ENCODE measurements around the gene ABCC5. TPM values are rescaled to one million over a fixed set of nuclear protein-coding genes. Genes with fewer than 3 reads are reported as not detected.

The ABCC5 gene
- total RNA-seq, 1 donor from 2014 or later: 34.6 TPM

- intact Hi-C loops (cut with DNase I): no loop called here
Measured at GRCh38 chr3:183941216-183941615, 76.5 kb downstream of the ABCC5 start.

GRCh38 chr3:183937601-183938286, 79.9 kb downstream of the ABCC5 start:
- intact Hi-C loops (cut with DNase I): no loop called here
- DNase-seq (ENCODE audit: low spot score): no peak

More at GRCh38 chr3:183941216-183941615, 76.5 kb downstream of the ABCC5 start:
- DNase-seq (ENCODE audit: low spot score): no peak

GRCh38 chr3:183933160-183933559, 84.5 kb downstream of the ABCC5 start:
- DNase-seq (ENCODE audit: low spot score): no peak

GRCh38 chr3:183931881-183932280, 85.8 kb downstream of the ABCC5 start:
- DNase-seq (ENCODE audit: low spot score): no peak
- intact Hi-C loops (cut with DNase I): loop anchor here (5.0 kb wide), 1 partner anchor 75 kb away; no protein-coding TSS in a partner anchor

More at GRCh38 chr3:183933160-183933559, 84.5 kb downstream of the ABCC5 start:
- intact Hi-C loops (cut with DNase I): loop anchor here (5.0 kb wide), 1 partner anchor 74 kb away; no protein-coding TSS in a partner anchor

DNA sequence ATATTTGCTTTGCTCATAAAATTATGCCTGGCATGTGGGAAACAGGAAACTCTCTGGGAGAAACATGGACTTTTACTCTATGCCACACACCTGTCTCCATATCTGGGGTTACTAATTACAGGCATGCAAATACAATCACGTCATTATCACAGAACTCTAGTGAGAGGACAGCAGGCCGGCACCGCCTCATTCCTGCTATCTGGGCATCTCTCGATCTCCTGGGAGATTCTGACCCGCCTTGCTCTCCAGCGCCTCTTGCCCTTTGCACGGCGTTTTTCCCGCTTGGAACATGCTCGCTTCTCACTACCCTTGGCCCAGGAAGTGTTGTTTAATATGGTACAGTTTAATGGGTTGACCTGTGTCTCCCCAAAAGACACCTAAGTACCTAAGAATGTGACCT, 87.6 kb downstream of the ABCC5 start:
- intact Hi-C loops (cut with DNase I): loop anchor here (5.0 kb wide), 1 partner anchor 77 kb away; no protein-coding TSS in a partner anchor
- no peak for DNase-seq (ENCODE audit: low spot score)

- no peak for DNase-seq (ENCODE audit: low spot score)
- intact Hi-C loops (cut with DNase I): no loop called here
Measured at GRCh38 chr3:183927059-183927458, 90.6 kb downstream of the ABCC5 start.

- intact Hi-C loops (cut with DNase I): no loop called here
- DNase-seq (ENCODE audit: low spot score): no peak
Measured at GRCh38 chr3:183924956-183925355, 92.7 kb downstream of the ABCC5 start.

DNA sequence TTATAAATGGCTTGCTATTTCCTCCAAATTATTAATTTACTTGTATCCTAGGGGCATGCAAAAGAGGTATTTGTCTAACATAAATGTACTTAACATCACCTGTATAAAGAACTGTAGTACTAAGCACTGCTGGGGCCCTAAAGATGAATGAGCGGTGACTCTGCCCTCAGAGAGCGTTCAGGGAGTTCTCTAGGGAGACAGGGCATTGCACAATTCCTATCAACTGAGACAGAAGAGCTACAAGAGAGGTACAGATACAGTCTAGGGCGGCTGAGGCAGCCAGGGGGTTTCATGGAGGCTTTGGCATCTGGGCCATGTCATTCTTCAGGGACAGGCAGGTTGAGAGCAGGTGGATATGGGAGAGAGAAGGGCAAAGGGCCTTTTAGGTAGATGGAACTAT, 93.1 kb downstream of the ABCC5 start:
- intact Hi-C loops (cut with DNase I): no loop called here
- DNase-seq (ENCODE audit: low spot score): no peak

GRCh38 chr3:183922421-183922820, 95.3 kb downstream of the ABCC5 start:
- DNase-seq (ENCODE audit: low spot score): no peak
- intact Hi-C loops (cut with DNase I): no loop called here

- intact Hi-C loops (cut with DNase I): no loop called here
- no peak for DNase-seq (ENCODE audit: low spot score)
Measured at GRCh38 chr3:183921096-183921495, 96.6 kb downstream of the ABCC5 start.

GRCh38 chr3:183920416-183920815, 97.3 kb downstream of the ABCC5 start:
- DNase-seq (ENCODE audit: low spot score): no peak
- intact Hi-C loops (cut with DNase I): no loop called here

DNA sequence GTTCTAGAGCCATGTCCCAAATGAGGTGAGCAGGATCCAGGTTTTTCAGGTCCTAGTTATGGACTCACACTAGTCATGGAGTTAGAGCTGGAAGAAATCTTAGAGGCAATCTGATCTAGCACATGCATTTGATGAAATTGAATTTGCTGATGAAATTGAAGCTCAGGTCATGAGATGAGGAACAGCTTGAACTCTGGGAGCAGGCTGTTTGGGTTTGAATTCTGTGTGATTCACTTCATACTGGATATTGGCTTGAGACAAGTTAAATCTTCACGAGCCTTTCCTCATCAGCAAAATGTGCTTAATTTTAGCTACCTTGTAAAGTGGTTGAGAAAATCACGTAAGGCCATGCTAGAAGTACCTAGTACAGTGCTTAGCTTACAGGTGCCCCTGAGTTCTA, 99.5 kb downstream of the ABCC5 start:
- intact Hi-C loops (cut with DNase I): no loop called here
- no peak for DNase-seq (ENCODE audit: low spot score)

GRCh38 chr3:183917776-183918175, 99.9 kb downstream of the ABCC5 start:
- DNase-seq (ENCODE audit: low spot score): no peak
- intact Hi-C loops (cut with DNase I): no loop called here

DNA sequence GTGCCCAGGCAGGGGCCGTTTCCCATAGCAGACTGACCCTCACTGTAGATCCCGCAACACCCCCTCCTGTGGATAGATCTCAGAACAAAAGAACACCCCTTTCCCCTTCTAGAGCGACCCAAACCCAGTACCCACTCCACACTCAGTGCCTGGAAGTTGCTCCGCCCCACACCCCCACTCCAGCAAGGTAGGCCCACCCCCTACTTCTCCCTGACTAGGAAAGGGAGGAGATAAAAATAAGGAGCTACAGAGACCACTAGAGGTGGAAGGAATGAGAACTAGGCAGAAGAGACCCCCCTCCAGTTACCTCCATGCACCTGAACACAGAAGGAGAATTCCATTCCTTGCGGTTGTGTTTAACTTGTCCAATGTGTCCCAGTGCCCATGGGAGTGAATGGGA, 102.8 kb downstream of the ABCC5 start:
- DNase-seq (ENCODE audit: low spot score): no peak
- intact Hi-C loops (cut with DNase I): no loop called here

DNA sequence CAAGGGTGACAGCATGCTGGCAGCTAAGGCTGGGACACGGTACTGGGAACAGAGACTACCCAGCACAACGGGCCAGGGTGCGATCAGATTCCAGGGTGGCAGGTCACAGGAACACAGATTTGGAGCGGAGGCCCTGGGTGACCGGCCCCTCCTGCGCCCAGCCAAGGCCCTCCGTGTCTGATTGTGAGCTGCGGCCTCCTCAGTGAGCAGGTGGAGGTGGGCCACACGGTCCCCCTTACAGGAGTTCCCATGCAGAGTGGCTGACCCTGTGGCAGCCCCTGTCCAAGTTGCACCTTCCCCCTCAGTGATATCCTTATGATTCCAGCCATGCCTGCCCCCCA, 104.1 kb downstream of the ABCC5 start:
- intact Hi-C loops (cut with DNase I): no loop called here
- no peak for DNase-seq (ENCODE audit: low spot score)

- DNase-seq (ENCODE audit: low spot score): no peak
- intact Hi-C loops (cut with DNase I): no loop called here
Measured at GRCh38 chr3:183912895-183913579, 104.6 kb downstream of the ABCC5 start.

DNA sequence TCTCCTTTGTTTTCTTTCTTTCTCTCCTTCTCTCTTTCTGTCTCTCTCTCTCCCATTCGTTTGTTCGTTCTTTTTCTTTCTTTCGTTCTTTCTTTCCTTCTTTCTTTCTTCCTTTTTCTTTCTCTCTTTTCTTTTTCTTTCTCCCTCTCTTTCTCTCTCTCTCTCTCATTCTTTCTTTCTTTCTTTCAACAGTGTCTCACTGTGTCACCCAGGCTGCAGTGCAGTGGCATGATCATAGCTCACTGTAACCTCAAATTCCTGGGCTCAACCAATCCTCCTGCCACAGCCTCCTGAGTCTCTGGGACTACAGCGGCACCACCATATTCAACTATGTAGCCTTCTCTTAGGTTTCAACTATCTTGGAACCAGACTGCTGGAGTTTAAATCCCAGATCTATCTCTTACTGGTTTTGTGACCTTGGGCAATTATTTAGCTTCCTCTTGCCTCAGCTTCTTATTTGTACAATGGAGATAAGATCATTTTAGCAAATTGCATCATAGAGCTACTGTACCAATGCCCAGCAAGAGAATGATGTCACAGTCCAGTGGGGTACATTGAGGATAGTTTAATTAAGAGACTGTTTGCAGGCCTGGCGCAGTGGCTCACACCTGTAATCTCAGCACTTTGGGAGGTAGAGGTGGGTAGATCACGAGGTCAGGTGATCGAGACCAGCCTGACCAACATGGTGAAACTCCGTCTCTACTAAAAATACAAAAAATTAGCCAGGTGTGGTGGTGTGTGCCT, 105.7 kb downstream of the ABCC5 start:
- DNase-seq (ENCODE audit: low spot score): no peak
- intact Hi-C loops (cut with DNase I): no loop called here

DNA sequence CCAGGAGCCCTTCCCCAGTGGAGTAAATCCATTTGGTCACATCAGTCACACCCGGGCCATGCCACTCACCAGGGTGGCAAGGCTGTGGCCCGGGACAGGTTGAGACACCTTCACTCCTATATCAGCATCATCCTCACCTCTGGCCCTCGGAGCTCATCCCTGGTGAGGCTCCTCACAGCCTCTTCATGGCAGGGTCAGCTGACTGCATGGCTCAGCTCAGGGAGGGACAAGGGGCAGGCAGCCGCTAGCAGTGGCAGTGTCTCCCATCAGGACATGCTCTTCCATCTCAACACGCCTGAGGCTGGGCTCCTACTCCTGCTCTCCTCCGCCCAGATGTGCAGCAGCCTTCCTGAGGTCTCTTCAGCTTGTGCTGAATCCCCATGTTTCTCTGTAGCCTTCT, 106.6 kb downstream of the ABCC5 start:
- intact Hi-C loops (cut with DNase I): no loop called here
- no peak for DNase-seq (ENCODE audit: low spot score)

DNA sequence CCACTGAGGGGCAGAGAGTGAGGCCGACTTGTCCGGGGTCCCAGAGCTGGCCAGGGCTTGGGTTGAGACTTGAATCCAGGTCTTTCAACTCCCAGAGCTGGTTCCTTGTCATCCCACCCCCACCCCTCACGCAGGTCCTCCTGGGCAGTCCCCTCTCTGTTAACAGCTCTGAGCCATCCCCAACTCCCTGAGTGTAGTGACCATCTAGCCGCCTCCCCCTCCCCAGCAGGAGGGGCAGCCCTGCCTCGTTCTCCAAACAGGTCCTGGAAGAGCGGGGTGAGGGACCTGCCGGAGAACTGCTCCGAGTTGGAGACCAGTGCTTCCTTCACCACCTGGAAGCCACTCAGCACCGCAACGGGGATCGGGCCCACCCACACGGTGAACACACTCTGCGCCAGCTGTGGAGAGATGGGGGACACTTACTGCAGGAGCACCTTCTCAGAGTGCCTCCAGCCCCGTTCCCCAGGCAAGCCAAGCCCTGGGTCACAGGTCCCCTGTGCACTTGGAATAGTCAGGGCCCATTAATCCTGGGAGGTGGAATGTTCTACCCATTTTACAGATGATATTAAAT, 108.6 kb downstream of the ABCC5 start:
- intact Hi-C loops (cut with DNase I): no loop called here
- no peak for DNase-seq (ENCODE audit: low spot score)

DNA sequence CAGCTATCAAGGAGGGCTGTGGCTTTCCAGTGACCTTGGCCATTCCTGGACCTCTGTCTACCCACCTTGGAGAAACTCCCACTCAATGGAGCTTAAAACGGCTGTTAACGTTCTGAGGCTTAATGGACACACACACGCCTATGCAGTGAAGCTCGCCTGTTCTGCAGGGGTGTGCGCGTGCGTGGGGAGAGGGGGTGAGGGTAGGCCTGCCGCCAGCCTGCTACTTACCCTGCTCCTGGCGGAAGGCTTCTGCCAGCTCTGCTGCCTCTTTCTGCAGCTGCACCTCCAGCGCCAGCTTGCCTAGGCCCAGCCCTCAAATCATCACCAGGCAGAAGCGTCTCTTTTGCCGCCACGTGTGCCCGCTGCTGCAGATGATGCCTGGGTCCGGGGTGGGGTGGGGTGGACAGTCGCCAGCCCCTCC, 109.8 kb downstream of the ABCC5 start:
- no peak for DNase-seq (ENCODE audit: low spot score)
- intact Hi-C loops (cut with DNase I): no loop called here
